Right lobe of liver (tissue), 6 donors: Measurements from ENCODE around the gene IFIT3. TPM values are rescaled to one million over a fixed set of nuclear protein-coding genes. Genes with fewer than 3 reads are reported as not detected.
A peak's percentile ranks its signal among the peaks of the same experiment; 100 is the strongest.

Experiments
- ATAC-seq, 4 donors: fragments of 200-7000 bp; cut with Tn5 transposase; one replicate each; pipeline ENCODE4 v1.9.1; 2020; ENCODE audit warnings: mild to moderate bottlenecking in 4 of 4, moderate library complexity in 4 of 4
- DNase-seq, 3 donors: peaks; one replicate each; pipeline ENCODE4 v3.0.0-alpha.2; 2020
- H3K27ac ChIP-seq, 3 donors: fragments of 200-600 bp; one replicate each; pipeline ENCODE4 v1.8.0; 2022
- H3K27me3 ChIP-seq, 2 donors: fragments of 200-600 bp; one replicate each; pipeline ENCODE4 v1.8.0; 2022
- H3K36me3 ChIP-seq, 4 donors: fragments of 200-600 bp; sonication (generic) in 1 of 4; one replicate each; pipeline versions ENCODE4 v1.5.1 to v1.8.0; 2017 to 2022; ENCODE audit warnings: control low read depth in 1 of 4
- H3K4me1 ChIP-seq, 4 donors: fragments of 200-600 bp; sonication (generic) in 1 of 4; one replicate each; pipeline versions ENCODE4 v1.5.1 to v1.8.0; 2017 to 2022; ENCODE audit warnings: control low read depth in 1 of 4
- H3K4me3 ChIP-seq, 3 donors: fragments of 200-600 bp; one replicate each; pipeline ENCODE4 v1.8.0; 2022
- H3K9me3 ChIP-seq, 4 donors: fragments of 200-600 bp; sonication (generic) in 1 of 4; one replicate each; pipeline versions ENCODE4 v1.5.1 to v1.8.0; 2017 to 2022; ENCODE audit warnings: control low read depth in 1 of 4
- POLR2A ChIP-seq: fragments of 450-650 bp; IDR thresholded peaks from one replicate; pipeline ENCODE4 v1.6.1; 2017; ENCODE audit warnings: antibody characterized with exemption, mild to moderate bottlenecking
- WGBS: methylation state at CpG from one replicate; pipeline ENCODE4 v1.1.6; 2018; ENCODE audit warnings: low coverage, low lambda C conversion rate; ENCODE audit not compliant: insufficient coverage; ENCODE audit errors: missing lambda C conversion rate; 5-methylcytosine and 5-hydroxymethylcytosine counted together
- intact Hi-C, 2 donors: fragments of 100-400 bp; cut with DNase I; formaldehyde crosslinking; loops; one replicate each; pipeline versions ENCODE4 v1.11.2 to v1.14.1; 2022
- total RNA-seq, 6 experiments: library from RNA; depleted of rRNA in 2 of 6; stranded (reverse); fragments of >200 nt in 2 of 6; fragmentation: NEBNext Ultra II Directional in 3 of 6; extraction: Animal tissue kit (Norgen Biotek cat#: 25700) in 3 of 6; gene quantifications; one replicate each; pipeline versions ENCODE4 v1.1.0 to v1.2.4, GENCODE V29; 2016 to 2023
- TF ChIP-seq, protein P1 (sequence below), 4 donors: fragments of 200-600 bp in 3 of 4; fragments of 450-650 bp in 1 of 4; IDR thresholded peaks; one replicate each; pipeline versions ENCODE4 v1.5.1 to v1.8.0; 2016 to 2022; ENCODE audit warnings: antibody characterized with exemption in 4 of 4, mild to moderate bottlenecking in 2 of 4
- donor health status: DM: no; HTN: yes; CAD: no.
- donor health status: DM: no; HTN: no; CAD: no.
- donor health status: DM: no; HTN: no; CAD: no.
- donor health status: DM: no; HTN: yes; CAD: no.
- donor health status: DM: no; HTN: yes; CAD: no.

Gene IFIT3
- total RNA-seq, 6 experiments from 2014 or later = 7.5 to 17.9 (median 11.5) TPM

DNA sequence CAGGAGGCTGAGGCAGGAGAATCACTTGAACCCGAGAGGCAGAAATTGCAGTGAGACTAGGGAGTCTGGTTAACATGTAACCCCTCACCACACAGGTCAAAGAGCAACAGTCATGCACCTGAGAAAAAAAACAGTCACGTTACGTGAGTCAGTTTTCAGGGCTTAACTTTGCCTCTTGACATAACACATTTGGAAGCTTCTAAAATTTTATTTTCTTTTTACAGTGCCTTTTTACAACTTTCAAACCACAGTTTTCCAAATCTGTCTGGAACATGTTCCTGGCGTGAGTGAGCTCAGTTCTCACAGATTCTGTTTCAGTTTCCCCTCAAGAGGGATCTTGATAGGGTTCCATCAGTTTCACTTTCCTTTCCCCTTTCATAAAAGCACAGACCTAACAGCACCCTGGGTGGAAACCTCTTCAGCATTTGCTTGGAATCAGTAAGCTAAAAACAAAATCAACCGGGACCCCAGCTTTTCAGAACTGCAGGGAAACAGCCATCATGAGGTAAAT is 4.4 kb downstream of the IFIT3 start:
- ATAC-seq = peak; percentile 70 to 80 (median 73)
- H3K27me3 ChIP-seq = no peaks in the 10 kb centered on the region
- no peak for DNase-seq
- peak overlapping the region; percentile 80 to 95 (median 82) for H3K27ac ChIP-seq
- peak overlapping the region; percentile 33 to 51 (median 47) for H3K4me3 ChIP-seq
- H3K4me1 ChIP-seq = peaks cover 0 to 31% (median 9%) of the 10 kb centered on the region in 4 donors
- H3K36me3 ChIP-seq = no peaks in the 10 kb centered on the region
- H3K9me3 ChIP-seq = no peaks in the 10 kb centered on the region
- 0% methylated on average over 5 of the region's 5 CpGs for WGBS
- intact Hi-C loops = no loop called here
- TF ChIP-seq POLR2A = peak; percentile 49
- TF ChIP-seq, protein P1, sequence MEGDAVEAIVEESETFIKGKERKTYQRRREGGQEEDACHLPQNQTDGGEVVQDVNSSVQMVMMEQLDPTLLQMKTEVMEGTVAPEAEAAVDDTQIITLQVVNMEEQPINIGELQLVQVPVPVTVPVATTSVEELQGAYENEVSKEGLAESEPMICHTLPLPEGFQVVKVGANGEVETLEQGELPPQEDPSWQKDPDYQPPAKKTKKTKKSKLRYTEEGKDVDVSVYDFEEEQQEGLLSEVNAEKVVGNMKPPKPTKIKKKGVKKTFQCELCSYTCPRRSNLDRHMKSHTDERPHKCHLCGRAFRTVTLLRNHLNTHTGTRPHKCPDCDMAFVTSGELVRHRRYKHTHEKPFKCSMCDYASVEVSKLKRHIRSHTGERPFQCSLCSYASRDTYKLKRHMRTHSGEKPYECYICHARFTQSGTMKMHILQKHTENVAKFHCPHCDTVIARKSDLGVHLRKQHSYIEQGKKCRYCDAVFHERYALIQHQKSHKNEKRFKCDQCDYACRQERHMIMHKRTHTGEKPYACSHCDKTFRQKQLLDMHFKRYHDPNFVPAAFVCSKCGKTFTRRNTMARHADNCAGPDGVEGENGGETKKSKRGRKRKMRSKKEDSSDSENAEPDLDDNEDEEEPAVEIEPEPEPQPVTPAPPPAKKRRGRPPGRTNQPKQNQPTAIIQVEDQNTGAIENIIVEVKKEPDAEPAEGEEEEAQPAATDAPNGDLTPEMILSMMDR (IDR thresholded peaks at IDR 0.05) = no peak

DNA sequence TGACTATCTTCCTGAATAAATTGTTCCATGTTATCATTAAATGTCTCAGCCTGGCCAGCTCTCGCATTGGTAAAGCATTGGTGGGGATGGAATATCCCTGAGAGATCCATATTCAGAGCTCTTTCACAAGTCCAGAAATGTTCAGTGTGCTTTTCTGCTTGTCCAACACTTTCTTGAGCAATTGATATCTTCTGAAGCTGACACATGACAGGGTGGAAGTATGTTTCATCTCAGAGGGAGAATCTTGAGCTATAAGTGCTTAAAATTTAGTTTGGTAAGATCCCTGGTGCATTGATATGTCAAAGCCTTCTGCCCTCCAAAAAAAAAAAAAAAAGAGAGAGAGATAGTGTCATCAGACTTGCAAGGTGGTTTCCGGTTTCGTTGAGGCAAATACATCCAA is 7.4 kb downstream of the IFIT3 start:
- Histone ChIP-seq H3K4me3 (no peak overlapping the region), H3K4me1 (peaks cover 0 to 22% (median 7%) of the 10 kb centered on the region in 4 donors), H3K9me3 (no peaks in the 10 kb centered on the region), H3K36me3 (peaks cover 0 to 25% (median 5%) of the 10 kb centered on the region in 4 donors), H3K27me3 (no peaks in the 10 kb centered on the region), H3K27ac (no peak overlapping the region)
- WGBS = 84% methylated on average over 3 of the region's 3 CpGs
- TF ChIP-seq, protein P1 (IDR thresholded peaks at IDR 0.05) = no peak
- TF ChIP-seq POLR2A = no peak
- intact Hi-C loops = no loop called here
- no peak for ATAC-seq
- DNase-seq = no peak

DNA sequence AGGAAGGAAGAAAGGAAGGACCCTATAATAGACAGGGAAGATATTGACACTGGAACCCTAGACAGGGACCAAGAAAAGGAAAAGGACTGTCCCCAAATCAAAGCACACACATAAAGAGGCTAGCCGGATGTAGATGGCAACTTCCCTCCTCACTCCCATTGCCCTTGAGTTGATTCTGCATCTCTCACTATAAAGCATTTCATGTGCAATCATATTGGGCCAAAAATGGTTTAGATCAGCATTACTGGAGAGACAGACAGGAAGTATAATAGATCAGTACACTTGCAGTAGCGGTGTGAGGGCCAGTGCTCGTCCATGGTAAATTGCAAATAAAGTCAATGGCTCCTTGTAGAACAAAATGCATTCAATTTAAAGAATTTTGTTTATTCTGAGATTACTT is 8.4 kb downstream of the IFIT3 start:
- Histone ChIP-seq H3K9me3 (no peaks in the 10 kb centered on the region), H3K4me1 (peaks cover 0 to 30% (median 7%) of the 10 kb centered on the region in 4 donors), H3K36me3 (peaks cover 0 to 25% (median 5%) of the 10 kb centered on the region in 4 donors), H3K4me3 (no peak overlapping the region), H3K27me3 (no peaks in the 10 kb centered on the region), H3K27ac (no peak overlapping the region)
- intact Hi-C loops = no loop called here
- ATAC-seq (no peak), DNase-seq (no peak)
- TF ChIP-seq, protein P1 (IDR thresholded peaks at IDR 0.05) = no peak
- no peak for TF ChIP-seq POLR2A
- 59% methylated on average over 3 of the region's 3 CpGs for WGBS

DNA sequence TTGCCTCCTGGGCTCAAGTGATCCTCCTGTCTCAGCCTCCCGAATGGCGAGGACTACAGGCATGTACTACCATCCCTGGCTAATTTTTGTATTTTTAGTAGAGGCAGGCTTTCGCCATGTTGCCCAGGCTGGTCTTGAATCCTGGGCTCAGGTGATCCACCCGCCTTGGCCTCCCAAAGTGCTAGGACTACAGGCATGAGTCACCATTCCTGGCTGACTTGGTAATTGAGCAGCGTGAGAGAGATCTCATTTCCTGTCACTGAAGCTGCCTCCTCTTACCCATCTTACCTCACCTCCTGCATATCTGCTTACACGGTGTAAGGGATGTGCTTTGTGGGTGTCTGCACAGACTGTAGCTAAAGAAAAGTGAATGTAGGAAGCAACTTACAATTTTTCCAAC is 9.7 kb downstream of the IFIT3 start:
- no peak for TF ChIP-seq POLR2A
- TF ChIP-seq, protein P1 (IDR thresholded peaks at IDR 0.05) = no peak
- WGBS = 76% methylated on average over 5 of the region's 6 CpGs
- ATAC-seq (peak in 1 of 4 donors; percentile 12), DNase-seq (no peak)
- H3K27me3 ChIP-seq = no peaks in the 10 kb centered on the region
- intact Hi-C loops = no loop called here
- peaks cover 0 to 33% (median 7%) of the 10 kb centered on the region in 4 donors for H3K4me1 ChIP-seq
- no peaks in the 10 kb centered on the region for H3K9me3 ChIP-seq
- no peak overlapping the region for H3K27ac ChIP-seq
- H3K36me3 ChIP-seq = peaks cover 0 to 25% (median 5%) of the 10 kb centered on the region in 4 donors
- H3K4me3 ChIP-seq = no peak overlapping the region
